CD4-positive, alpha-beta T cell treated with Interleukin-17A for 4 hours (primary cell): ENCODE data around the gene TMTC3.
"Not testable (repeated sequence)": the region's sequence is repeated elsewhere in the genome, so short reads cannot be mapped to it uniquely, and the experiment has no call there.

Experiments
- DNase-seq: peaks from one replicate; pipeline ENCODE4 v3.0.0-alpha.2; 2020; ENCODE audit warnings: mixed read lengths

The TMTC3 gene

GRCh38 chr12:88167384-88167783 lies 25.3 kb downstream of the TMTC3 start:
- DNase-seq = no peak

GRCh38 chr12:88172844-88173407 lies 30.8 kb downstream of the TMTC3 start:
- DNase-seq = no peak

GRCh38 chr12:88175544-88175943 lies 33.4 kb downstream of the TMTC3 start:
- no peak for DNase-seq

GRCh38 chr12:88179436-88180014 lies 37.4 kb downstream of the TMTC3 start:
- DNase-seq = no peak

- DNase-seq = no peak
Observed at GRCh38 chr12:88181881-88182280, 39.8 kb downstream of the TMTC3 start.

- DNase-seq = no peak
Observed at GRCh38 chr12:88182416-88182815, 40.3 kb downstream of the TMTC3 start.

GRCh38 chr12:88184196-88184595 lies 42.1 kb downstream of the TMTC3 start:
- DNase-seq = no peak

GRCh38 chr12:88185279-88185678 lies 43.2 kb downstream of the TMTC3 start:
- DNase-seq = no peak

GRCh38 chr12:88185988-88186387 lies 43.9 kb downstream of the TMTC3 start:
- no peak for DNase-seq

- DNase-seq = no peak
Observed at GRCh38 chr12:88187571-88187970, 45.5 kb downstream of the TMTC3 start.

GRCh38 chr12:88188180-88188579 lies 46.1 kb downstream of the TMTC3 start:
- DNase-seq = no peak

GRCh38 chr12:88192426-88192825 lies 50.3 kb downstream of the TMTC3 start:
- DNase-seq = no peak

GRCh38 chr12:88194868-88195267 lies 52.8 kb downstream of the TMTC3 start:
- no peak for DNase-seq

- DNase-seq = no peak
Observed at GRCh38 chr12:88200029-88200428, 57.9 kb downstream of the TMTC3 start.

- DNase-seq = no peak
Observed at GRCh38 chr12:88202500-88202899, 60.4 kb downstream of the TMTC3 start.

GRCh38 chr12:88206601-88207000 lies 64.5 kb downstream of the TMTC3 start:
- no peak for DNase-seq

- no peak for DNase-seq
Observed at GRCh38 chr12:88207921-88208620, 66.0 kb downstream of the TMTC3 start.

- DNase-seq = no peak
Observed at GRCh38 chr12:88208661-88209060, 66.6 kb downstream of the TMTC3 start.

- not testable (repeated sequence) for DNase-seq
Observed at GRCh38 chr12:88210311-88210710, 68.2 kb downstream of the TMTC3 start.

GRCh38 chr12:88218293-88218692 lies 76.2 kb downstream of the TMTC3 start:
- DNase-seq = no peak

GRCh38 chr12:88219861-88220260 lies 77.8 kb downstream of the TMTC3 start:
- DNase-seq = no peak

- DNase-seq = no peak
Observed at GRCh38 chr12:88223519-88223918, 81.4 kb downstream of the TMTC3 start.

- no peak for DNase-seq
Observed at GRCh38 chr12:88225776-88226175, 83.7 kb downstream of the TMTC3 start.

GRCh38 chr12:88227263-88227662 lies 85.2 kb downstream of the TMTC3 start:
- no peak for DNase-seq

- no peak for DNase-seq
Observed at GRCh38 chr12:88227871-88228270, 85.8 kb downstream of the TMTC3 start.
